ENCODE measurements around the gene SERPINB2. TPM values are rescaled to one million over a fixed set of nuclear protein-coding genes. Genes with fewer than 3 reads are reported as not detected.

Gene SERPINB2, protein sequence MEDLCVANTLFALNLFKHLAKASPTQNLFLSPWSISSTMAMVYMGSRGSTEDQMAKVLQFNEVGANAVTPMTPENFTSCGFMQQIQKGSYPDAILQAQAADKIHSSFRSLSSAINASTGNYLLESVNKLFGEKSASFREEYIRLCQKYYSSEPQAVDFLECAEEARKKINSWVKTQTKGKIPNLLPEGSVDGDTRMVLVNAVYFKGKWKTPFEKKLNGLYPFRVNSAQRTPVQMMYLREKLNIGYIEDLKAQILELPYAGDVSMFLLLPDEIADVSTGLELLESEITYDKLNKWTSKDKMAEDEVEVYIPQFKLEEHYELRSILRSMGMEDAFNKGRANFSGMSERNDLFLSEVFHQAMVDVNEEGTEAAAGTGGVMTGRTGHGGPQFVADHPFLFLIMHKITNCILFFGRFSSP
- total RNA-seq: 100 to 1,000 TPM; 138 to 309 (median 189) TPM

DNA sequence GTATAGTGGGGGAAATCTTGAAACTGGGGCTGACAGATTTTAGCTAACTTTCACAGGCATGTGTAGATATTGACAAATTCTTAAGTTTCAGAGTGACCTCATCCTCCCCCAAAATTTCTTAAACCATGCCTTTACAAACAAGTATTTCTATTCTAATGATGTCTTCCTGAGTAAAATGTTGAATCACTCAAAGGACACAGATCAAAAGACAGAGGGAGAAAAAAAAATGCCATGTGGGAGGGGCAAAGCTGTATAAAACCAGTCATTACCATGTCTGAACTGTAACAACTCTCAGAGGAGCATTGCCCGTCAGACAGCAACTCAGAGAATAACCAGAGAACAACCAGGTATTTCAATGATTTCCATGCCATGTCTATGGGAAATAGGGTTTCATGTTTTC lies at the start of gene SERPINB2:
SERPINB2 (plus strand) TSS at position 282 of the 400 bp plus-strand sequence. CDS start 3,740 bp downstream, outside the sequence.
- Histone ChIP-seq H3K27ac (peak within 1 kb of the TSS; percentile 23 to 82 (median 72)), H3K36me3 (peaks cover 0 to 10% (median 0%) of the 10 kb centered on the region in 3 donors)

DNA sequence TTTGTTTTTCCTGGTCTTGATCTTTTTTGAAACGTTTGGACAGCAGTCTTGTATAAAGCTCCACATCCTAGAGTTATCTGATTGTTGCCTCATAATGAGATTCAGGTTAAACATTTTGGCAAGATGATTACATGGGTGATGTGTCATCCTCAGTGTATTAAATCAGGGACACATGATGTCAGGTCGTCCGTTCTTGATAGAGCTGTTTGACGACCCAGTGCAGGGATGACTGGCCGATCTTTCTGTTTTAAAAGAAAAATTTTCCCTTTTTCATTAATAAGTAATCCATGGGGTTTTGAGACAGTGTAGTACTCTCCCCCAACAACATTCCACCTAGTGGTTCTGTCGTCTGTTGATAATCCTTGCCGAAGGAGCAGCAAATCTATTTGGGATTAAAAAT lies 44.5 kb upstream of the SERPINB2 start:
- intact Hi-C loops (cut with DNase I): loop anchor here (5.0 to 10.0 kb wide), 2 partner anchors 101 to 318 kb away; no protein-coding TSS in a partner anchor
- Histone ChIP-seq H3K4me1 (peaks cover 0 to 5% (median 0%) of the 10 kb centered on the region in 3 donors), H3K36me3 (no peaks in the 10 kb centered on the region), H3K27me3 (no peaks in the 10 kb centered on the region), H3K4me3 (no peak overlapping the region), H3K9me3 (no peaks in the 10 kb centered on the region), H3K27ac (no peak overlapping the region)
- TF ChIP-seq, protein P1, sequence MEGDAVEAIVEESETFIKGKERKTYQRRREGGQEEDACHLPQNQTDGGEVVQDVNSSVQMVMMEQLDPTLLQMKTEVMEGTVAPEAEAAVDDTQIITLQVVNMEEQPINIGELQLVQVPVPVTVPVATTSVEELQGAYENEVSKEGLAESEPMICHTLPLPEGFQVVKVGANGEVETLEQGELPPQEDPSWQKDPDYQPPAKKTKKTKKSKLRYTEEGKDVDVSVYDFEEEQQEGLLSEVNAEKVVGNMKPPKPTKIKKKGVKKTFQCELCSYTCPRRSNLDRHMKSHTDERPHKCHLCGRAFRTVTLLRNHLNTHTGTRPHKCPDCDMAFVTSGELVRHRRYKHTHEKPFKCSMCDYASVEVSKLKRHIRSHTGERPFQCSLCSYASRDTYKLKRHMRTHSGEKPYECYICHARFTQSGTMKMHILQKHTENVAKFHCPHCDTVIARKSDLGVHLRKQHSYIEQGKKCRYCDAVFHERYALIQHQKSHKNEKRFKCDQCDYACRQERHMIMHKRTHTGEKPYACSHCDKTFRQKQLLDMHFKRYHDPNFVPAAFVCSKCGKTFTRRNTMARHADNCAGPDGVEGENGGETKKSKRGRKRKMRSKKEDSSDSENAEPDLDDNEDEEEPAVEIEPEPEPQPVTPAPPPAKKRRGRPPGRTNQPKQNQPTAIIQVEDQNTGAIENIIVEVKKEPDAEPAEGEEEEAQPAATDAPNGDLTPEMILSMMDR (IDR thresholded peaks at IDR 0.05): no peak
- 47 to 61% methylated on average over 7 of the region's 7 CpGs for WGBS, 2 donors
- DNase-seq: no peak

More for the DNA sequence above, at the start of gene SERPINB2:
- Histone ChIP-seq H3K27me3 (no peaks in the 10 kb centered on the region), H3K9me3 (no peaks in the 10 kb centered on the region), H3K4me3 (peak within 1 kb of the TSS; percentile 13 to 41 (median 33)), H3K4me1 (peaks cover 0 to 68% (median 0%) of the 10 kb centered on the region in 3 donors)
- intact Hi-C loops (cut with DNase I): no loop called here
- TF ChIP-seq POLR2A (IDR thresholded peaks at IDR 0.05): peak in 1 of 4 donors; percentile 13
- TF ChIP-seq, protein P1 (IDR thresholded peaks at IDR 0.05): no peak
- DNase-seq: no peak
- 54 to 56% methylated on average over 1 of the region's 1 CpG for WGBS, 2 donors

DNA sequence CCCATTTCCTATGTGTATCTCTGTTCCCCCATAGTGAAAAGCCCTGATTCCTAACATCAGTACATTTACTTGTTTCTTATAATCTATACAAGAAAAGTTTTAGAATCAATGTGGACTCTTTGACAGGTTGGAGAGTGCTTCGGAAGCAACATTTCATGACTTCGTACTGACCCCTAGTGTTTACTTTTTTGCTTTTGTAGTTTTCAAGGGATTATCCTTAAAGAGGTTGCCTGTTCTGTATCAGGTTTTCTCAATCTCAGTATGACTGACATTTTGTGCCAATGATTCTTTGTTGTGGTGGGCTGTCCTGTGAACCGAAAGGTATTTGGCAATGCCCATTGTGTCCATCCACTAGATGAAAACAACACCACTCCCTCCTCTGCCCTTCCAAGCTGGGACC lies 43.3 kb upstream of the SERPINB2 start:
- Histone ChIP-seq H3K4me1 (peaks cover 0 to 5% (median 0%) of the 10 kb centered on the region in 3 donors), H3K27me3 (no peaks in the 10 kb centered on the region), H3K9me3 (no peaks in the 10 kb centered on the region), H3K27ac (no peak overlapping the region), H3K4me3 (no peak overlapping the region), H3K36me3 (no peaks in the 10 kb centered on the region)
- intact Hi-C loops (cut with DNase I): loop anchor here (5.0 to 10.0 kb wide), 2 partner anchors 102 to 319 kb away; no protein-coding TSS in a partner anchor
- TF ChIP-seq, protein P1 (IDR thresholded peaks at IDR 0.05): peak in 5 of 6 experiments; percentile 19 to 63 (median 35)
- TF ChIP-seq POLR2A (IDR thresholded peaks at IDR 0.05): no peak
- 6 to 17% methylated on average over 3 of the region's 3 CpGs for WGBS, 2 donors
- DNase-seq: no peak

DNA sequence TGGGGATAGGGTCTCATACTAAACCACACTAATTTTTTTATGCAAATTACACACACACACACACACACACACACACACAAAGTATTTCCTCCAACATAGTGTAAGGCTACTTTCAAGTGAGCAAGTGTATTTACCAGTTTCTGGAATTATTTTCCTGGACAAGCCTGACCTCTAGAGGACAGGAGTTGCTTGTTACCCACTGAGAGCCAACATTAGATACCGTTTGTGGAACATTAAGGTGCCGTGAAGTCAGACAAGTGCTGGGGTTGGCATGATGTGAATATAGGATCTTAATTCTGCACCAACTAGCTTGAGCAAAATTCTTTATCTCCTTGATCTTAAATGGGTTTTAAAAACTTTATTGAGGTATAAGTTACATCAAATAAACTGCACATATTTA lies 39.3 kb upstream of the SERPINB2 start:
- 0 to 6% methylated on average over 2 of the region's 2 CpGs for WGBS, 2 donors
- DNase-seq: no peak
- H3K27ac ChIP-seq: no peak overlapping the region

More for the DNA sequence above, 39.3 kb upstream of the SERPINB2 start:
- Histone ChIP-seq H3K36me3 (no peaks in the 10 kb centered on the region), H3K4me1 (peaks cover 0 to 15% (median 0%) of the 10 kb centered on the region in 3 donors), H3K9me3 (no peaks in the 10 kb centered on the region), H3K27me3 (no peaks in the 10 kb centered on the region), H3K4me3 (no peak overlapping the region)
- intact Hi-C loops (cut with DNase I): loop anchor here (10.0 kb wide), 1 partner anchor 323 kb away; no protein-coding TSS in a partner anchor
- TF ChIP-seq, protein P1 (IDR thresholded peaks at IDR 0.05): peak in 5 of 6 experiments; percentile 45 to 77 (median 60)
- no peak for TF ChIP-seq POLR2A (IDR thresholded peaks at IDR 0.05)

Measured in esophagus squamous epithelium (tissue), 5 donors.